NT2/D1 (cell line): ENCODE data around the gene OBSCN.

ENCODE experiments used
- SUZ12 ChIP-seq: IDR thresholded peaks from 2 replicates; pipeline ENCODE4 v1.6.1; 2011; ENCODE audit not compliant: insufficient read length, insufficient read depth; ENCODE audit errors: extremely low read depth
- YY1 ChIP-seq: IDR thresholded peaks from 2 replicates; pipeline ENCODE4 v1.6.1; 2011; ENCODE audit not compliant: insufficient read length, insufficient read depth
- ZNF274 ChIP-seq: IDR thresholded peaks from 2 replicates; pipeline ENCODE4 v1.6.1; 2011; ENCODE audit warnings: mild to moderate bottlenecking, low read depth, low read length

DNA sequence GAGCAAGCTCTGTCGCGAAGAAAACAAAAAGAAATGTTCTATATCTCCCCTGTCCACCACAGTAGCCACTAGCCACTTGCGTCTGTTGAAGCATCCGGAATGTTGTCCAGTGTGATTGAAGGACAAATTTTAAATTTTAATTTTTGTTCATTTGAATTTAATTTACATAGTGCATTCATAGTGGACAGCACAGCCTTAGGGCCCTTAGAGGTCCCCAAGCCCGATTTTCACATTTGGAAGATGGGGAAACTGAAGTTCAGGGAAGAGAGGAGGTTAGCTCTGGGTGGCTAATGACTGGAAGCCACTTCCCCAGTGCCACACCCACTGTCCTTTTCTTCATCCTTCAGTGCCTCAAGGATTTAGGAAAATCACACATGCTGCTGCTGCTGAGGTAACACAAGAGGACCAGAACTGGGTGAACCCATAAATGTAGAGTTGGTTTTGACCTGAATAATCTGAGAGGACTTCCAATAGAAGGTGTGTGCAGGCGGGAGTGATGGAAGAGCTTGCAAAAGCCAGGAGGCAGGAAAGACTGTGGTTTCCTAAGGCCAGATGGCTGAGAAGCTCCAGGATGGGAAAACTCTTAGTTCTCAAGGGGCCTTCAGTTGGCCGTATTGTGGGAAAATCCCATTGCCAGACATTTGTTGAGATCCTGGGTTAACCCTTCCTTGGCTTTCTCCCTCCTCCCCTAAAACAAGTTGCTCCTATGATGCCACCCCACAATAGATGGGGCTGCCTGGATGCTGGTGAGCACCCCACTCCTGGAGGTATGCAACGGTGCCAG lies 149.2 kb downstream of the OBSCN start:
- TF ChIP-seq ZNF274 (no peak), YY1 (no peak), SUZ12 (no peak)
